Stomach (tissue), 9 donors: ENCODE results near the gene PAQR7. TPM values are rescaled to one million over a fixed set of nuclear protein-coding genes. Genes with fewer than 3 reads are reported as not detected.

ENCODE experiments used
- DNase-seq, 2 donors: peaks; one replicate each; pipeline versions ENCODE4 v3.0.0 to v3.0.0-alpha.2; 2013 to 2019
- H3K27ac ChIP-seq, 5 donors: fragments of 200-600 bp in 4 of 5; sonication (generic) in 4 of 5; one replicate each; pipeline ENCODE4 v1.5.1; 2013 to 2019; ENCODE audit warnings: mild to moderate bottlenecking in 1 of 5, moderate library complexity in 1 of 5
- H3K27me3 ChIP-seq, 3 donors: fragments of 200-600 bp; sonication (generic); one replicate each; pipeline ENCODE4 v1.5.1; 2017 to 2019; ENCODE audit warnings: mixed run types in 1 of 3
- H3K36me3 ChIP-seq, 4 donors: fragments of 200-600 bp; sonication (generic); 1 replicate in 3 of 4; 2 replicates in 1 of 4; pipeline ENCODE4 v1.5.1; 2016 to 2019
- H3K4me1 ChIP-seq, 4 donors: fragments of 200-600 bp; sonication (generic); one replicate each; pipeline ENCODE4 v1.5.1; 2016 to 2019
- H3K4me3 ChIP-seq, 4 donors: fragments of 200-600 bp; sonication (generic) in 3 of 4; one replicate each; pipeline ENCODE4 v1.5.1; 2016 to 2019; ENCODE audit warnings: mild to moderate bottlenecking in 1 of 4
- H3K9me3 ChIP-seq, 4 donors: fragments of 200-600 bp; sonication (generic); one replicate each; pipeline ENCODE4 v1.5.1; 2016 to 2019
- CTCF ChIP-seq, 7 experiments: fragments of 450-650 bp in 4 of 7; fragments of 200-600 bp in 3 of 7; sonication (generic) in 3 of 7; IDR thresholded peaks; one replicate each; pipeline ENCODE4 v1.5.1; 2016 to 2019; ENCODE audit warnings: antibody characterized with exemption in 7 of 7, control low read depth in 2 of 7, mild to moderate bottlenecking in 1 of 7
- EP300 ChIP-seq: sonication (generic); formaldehyde crosslinking; IDR thresholded peaks from one replicate; pipeline ENCODE4 v1.6.1; 2017; ENCODE audit warnings: antibody characterized with exemption
- POLR2A ChIP-seq, 4 donors: fragments of 450-650 bp; IDR thresholded peaks; one replicate each; pipeline ENCODE4 v1.6.1; 2016; ENCODE audit warnings: antibody characterized with exemption in 4 of 4, control low read depth in 2 of 4, mild to moderate bottlenecking in 1 of 4, moderate library complexity in 1 of 4
- POLR2AphosphoS5 ChIP-seq, 3 donors: sonication (generic); formaldehyde crosslinking; IDR thresholded peaks; one replicate each; pipeline ENCODE4 v1.6.1; 2016; ENCODE audit warnings: antibody characterized with exemption in 3 of 3
- WGBS, 5 donors: extraction: QIAGEN DNeasy Blood & Tissue Kit in 3 of 5; methylation state at CpG; one replicate each; pipeline versions ENCODE4 v1.1.5 to v1.1.7; 2013 to 2018; 5-methylcytosine and 5-hydroxymethylcytosine counted together
- intact Hi-C: fragments of 100-400 bp; cut with DNase I; formaldehyde crosslinking; loops from one replicate; pipeline ENCODE4 v1.15.1; 2023; ENCODE audit warnings: low total_unique reads
- polyA plus RNA-seq, 3 donors: library from polyadenylated mRNA; stranded (reverse); fragments of 200-250 nt; gene quantifications; one replicate each; pipeline ENCODE4 v1.2.3, GENCODE V29; 2013
- total RNA-seq, 5 donors: library from RNA; depleted of rRNA; stranded (reverse); fragments of >200 nt; gene quantifications; one replicate each; pipeline versions ENCODE4 v1.1.0 to v1.2.3, GENCODE V29; 2014 to 2016
- donor health status: healthy with polysubstance abuse.
- donor health status: Bipolar disorder and iron deficiency.
- donor health status: healthy.

Gene PAQR7
- total and polyA plus RNA-seq, 8 donors, result 1.8 to 10.5 (median 5.4) TPM

GRCh38 chr1:25889470-25889869 lies 14.0 kb upstream of the PAQR7 start:
- Histone ChIP-seq H3K36me3 (no peaks in the 10 kb centered on the region), H3K27me3 (no peaks in the 10 kb centered on the region), H3K9me3 (no peaks in the 10 kb centered on the region), H3K4me1 (peaks cover 42 to 47% (median 44%) of the 10 kb centered on the region in 4 donors), H3K27ac (peak overlapping the region; percentile 78 to 85 (median 81)), H3K4me3 (no peak overlapping the region)
- intact Hi-C loops, result no loop called here
- WGBS, 5 donors, result 53 to 66% (median 61%) methylated on average over 3 of the region's 3 CpGs
- DNase-seq, result no peak
- TF ChIP-seq POLR2A (IDR thresholded peaks at IDR 0.05) (no peak), POLR2AphosphoS5 (IDR thresholded peaks at IDR 0.05) (no peak), EP300 (no peak), CTCF (IDR thresholded peaks at IDR 0.05) (no peak)

DNA sequence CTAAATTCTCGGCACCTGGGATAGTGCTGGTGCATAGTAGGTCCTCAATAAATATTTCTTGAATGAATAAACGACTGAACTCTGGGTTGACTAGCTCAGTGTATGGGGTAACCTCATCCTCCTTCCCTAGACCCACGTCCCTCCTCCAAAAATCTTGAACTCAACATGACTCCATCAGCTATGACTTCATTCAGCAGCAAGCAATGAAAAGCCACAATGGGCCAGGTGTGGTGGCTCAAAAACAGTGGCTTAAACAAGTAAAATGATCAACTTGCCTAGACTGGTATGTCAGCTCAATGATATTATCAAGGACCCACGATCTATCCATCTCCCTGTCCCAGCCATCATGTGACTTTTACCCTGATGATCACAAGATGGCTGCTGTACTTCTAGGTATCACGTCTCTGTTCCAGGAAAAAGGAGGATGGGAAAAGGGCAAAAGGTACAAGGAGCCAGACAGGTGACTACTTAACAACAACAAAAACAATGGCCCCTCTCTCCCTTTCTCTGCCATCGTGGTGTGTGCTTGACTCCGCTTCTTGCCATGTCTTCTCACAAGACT lies 13.0 kb upstream of the PAQR7 start:
- H3K9me3 ChIP-seq, result no peaks in the 10 kb centered on the region
- no peak overlapping the region for H3K4me3 ChIP-seq
- DNase-seq, result no peak
- H3K27ac ChIP-seq, result no peak overlapping the region
- TF ChIP-seq POLR2A (IDR thresholded peaks at IDR 0.05), result no peak
- no peak for TF ChIP-seq CTCF (IDR thresholded peaks at IDR 0.05)
- peaks cover 40 to 44% (median 43%) of the 10 kb centered on the region in 4 donors for H3K4me1 ChIP-seq
- 79 to 92% (median 82%) methylated on average over 7 of the region's 7 CpGs for WGBS, 5 donors
- H3K36me3 ChIP-seq, result no peaks in the 10 kb centered on the region
- no peaks in the 10 kb centered on the region for H3K27me3 ChIP-seq
- intact Hi-C loops, result no loop called here

- intact Hi-C loops, result no loop called here
- Histone ChIP-seq H3K4me1 (peaks cover 12 to 15% (median 15%) of the 10 kb centered on the region in 4 donors), H3K27me3 (no peaks in the 10 kb centered on the region), H3K4me3 (no peak overlapping the region), H3K9me3 (no peaks in the 10 kb centered on the region), H3K36me3 (no peaks in the 10 kb centered on the region), H3K27ac (no peak overlapping the region)
- 29 to 85% (median 41%) methylated on average over 1 of the region's 1 CpG for WGBS, 5 donors
- TF ChIP-seq CTCF (IDR thresholded peaks at IDR 0.05) (no peak), EP300 (no peak), POLR2AphosphoS5 (IDR thresholded peaks at IDR 0.05) (no peak), POLR2A (IDR thresholded peaks at IDR 0.05) (no peak)
- no peak for DNase-seq
Measured at GRCh38 chr1:25885602-25886001, 10.1 kb upstream of the PAQR7 start.

- DNase-seq, result no peak
- 90 to 100% (median 96%) methylated on average over 3 to 11 of the region's 11 CpGs for WGBS, 5 donors
- H3K36me3 ChIP-seq, result no peaks in the 10 kb centered on the region
- H3K9me3 ChIP-seq, result no peaks in the 10 kb centered on the region
- TF ChIP-seq POLR2AphosphoS5 (IDR thresholded peaks at IDR 0.05), result no peak
- no peak for TF ChIP-seq EP300
- no peak for TF ChIP-seq POLR2A (IDR thresholded peaks at IDR 0.05)
- no peak overlapping the region for H3K4me3 ChIP-seq
- intact Hi-C loops, result no loop called here
- no peak overlapping the region for H3K27ac ChIP-seq
- H3K4me1 ChIP-seq, result peaks cover 9 to 22% (median 13%) of the 10 kb centered on the region in 4 donors
- H3K27me3 ChIP-seq, result no peaks in the 10 kb centered on the region
Measured at GRCh38 chr1:25881266-25881665, 5.8 kb upstream of the PAQR7 start.

GRCh38 chr1:25880518-25880917 lies 5.0 kb upstream of the PAQR7 start:
- no peak for DNase-seq
- WGBS, 5 donors, result 82 to 94% (median 93%) methylated on average over 5 of the region's 5 CpGs
- H3K9me3 ChIP-seq, result no peaks in the 10 kb centered on the region
- H3K4me3 ChIP-seq, result no peak overlapping the region
- peaks cover 14 to 29% (median 19%) of the 10 kb centered on the region in 4 donors for H3K4me1 ChIP-seq
- H3K36me3 ChIP-seq, result no peaks in the 10 kb centered on the region
- TF ChIP-seq POLR2A (IDR thresholded peaks at IDR 0.05) (no peak), CTCF (IDR thresholded peaks at IDR 0.05) (no peak), POLR2AphosphoS5 (IDR thresholded peaks at IDR 0.05) (no peak), EP300 (no peak)
- intact Hi-C loops, result no loop called here
- H3K27ac ChIP-seq, result no peak overlapping the region
- H3K27me3 ChIP-seq, result no peaks in the 10 kb centered on the region
